Endodermal cell (in vitro differentiated cells): ENCODE data around the gene AKNAD1. TPM values are rescaled to one million over a fixed set of nuclear protein-coding genes. Genes with fewer than 3 reads are reported as not detected.

Experiments
- DNase-seq: peaks from one replicate; pipeline ENCODE4 v3.0.0-alpha.2; 2017
- H3K27ac ChIP-seq: 2 replicates; pipeline ENCODE4 v1.5.1; 2013; ENCODE audit warnings: mild to moderate bottlenecking, low read depth, low read length, moderate library complexity
- H3K27me3 ChIP-seq: 2 replicates; pipeline ENCODE4 v1.6.1; 2013; ENCODE audit warnings: mild to moderate bottlenecking, low read length, moderate library complexity; ENCODE audit not compliant: insufficient read depth, control insufficient read depth, poor library complexity, severe bottlenecking
- H3K36me3 ChIP-seq: 2 replicates; pipeline ENCODE4 v1.7.0; 2013; ENCODE audit warnings: mild to moderate bottlenecking, low read length, moderate library complexity; ENCODE audit not compliant: control insufficient read depth, insufficient read depth
- H3K4me1 ChIP-seq: one replicate; pipeline ENCODE4 v1.7.0; 2013; ENCODE audit warnings: low read length; ENCODE audit not compliant: control insufficient read depth, insufficient read depth
- H3K4me3 ChIP-seq: 2 replicates; pipeline ENCODE4 v1.5.1; 2013; ENCODE audit warnings: mild to moderate bottlenecking, low read length, moderate library complexity
- H3K9ac ChIP-seq: 2 replicates; pipeline ENCODE4 v1.6.1; 2013; ENCODE audit warnings: mild to moderate bottlenecking, low read length, moderate library complexity; ENCODE audit not compliant: poor library complexity, severe bottlenecking; ENCODE audit errors: extremely low read depth
- H3K9me3 ChIP-seq: 2 replicates; pipeline ENCODE4 v1.6.1; 2013; ENCODE audit warnings: mild to moderate bottlenecking, low read length, moderate library complexity; ENCODE audit not compliant: control insufficient read depth
- H3K27ac Mint-ChIP-seq: 2 replicates; pipeline ENCODE4 v1.8.0; 2020; ENCODE audit warnings: mixed read lengths
- H3K27me3 Mint-ChIP-seq: 2 replicates; pipeline ENCODE4 v1.8.0; 2021; ENCODE audit warnings: mild to moderate bottlenecking, mixed read lengths; ENCODE audit not compliant: insufficient read depth
- H3K36me3 Mint-ChIP-seq: 2 replicates; pipeline ENCODE4 v1.8.0; 2020; ENCODE audit warnings: low read depth, mixed read lengths
- H3K4me1 Mint-ChIP-seq: 2 replicates; pipeline ENCODE4 v1.8.0; 2020; ENCODE audit warnings: mixed read lengths
- H3K4me3 Mint-ChIP-seq: 2 replicates; pipeline ENCODE4 v1.8.0; 2020; ENCODE audit warnings: mild to moderate bottlenecking, moderate library complexity, mixed read lengths
- H3K9me3 Mint-ChIP-seq: 2 replicates; pipeline ENCODE4 v1.8.0; 2020; ENCODE audit warnings: mild to moderate bottlenecking, mixed read lengths
- CTCF ChIP-seq: fragments of 200-600 bp; sonication (generic); conservative IDR thresholded peaks from 2 replicates; pipeline ENCODE4 v1.5.0; 2021; ENCODE audit warnings: antibody characterized with exemption, mild to moderate bottlenecking
- WGBS, 2 experiments: methylation state at CpG; one replicate each; pipeline versions ENCODE4 v1.1.5 to v1.1.7; 2013; ENCODE audit warnings: missing lambda C conversion rate in 2 of 2, mixed read lengths in 1 of 2; ENCODE audit not compliant: insufficient coverage in 1 of 2, insufficient read length in 1 of 2; 5-methylcytosine and 5-hydroxymethylcytosine counted together
- total RNA-seq, 2 donors: library from RNA; stranded (reverse); fragmentation: NEBNext Ultra II Directional in 1 of 2; extraction: Animal tissue kit (Norgen Biotek cat#: 25700) in 1 of 2; gene quantifications; 2 replicates in 1 of 2; 3 replicates in 1 of 2; pipeline ENCODE4 v1.2.1, GENCODE V29; 2021

AKNAD1 gene
- total RNA-seq, 2 donors from 2014 or later: 0.20 to 2.0 TPM

GRCh38 chr1:108880850-108881249 lies 24.0 kb upstream of the AKNAD1 start:
- DNase-seq: no peak
- 90 to 100% methylated on average over 1 to 3 of the region's 3 CpGs for WGBS, 2 experiments

GRCh38 chr1:108878678-108879077 lies 21.8 kb upstream of the AKNAD1 start:
- Histone ChIP-seq H3K9me3 (no peaks in the 10 kb centered on the region), H3K4me1 (no peaks in the 10 kb centered on the region), H3K36me3 (peaks cover 17% of the 10 kb centered on the region), H3K9ac (peak overlapping the region; percentile 79), H3K27ac (no peak overlapping the region), H3K4me3 (peak overlapping the region; percentile 99), H3K27me3 (no peaks in the 10 kb centered on the region)
- DNase-seq: no peak
- WGBS, 2 experiments: 92 to 100% methylated on average over 2 to 3 of the region's 3 CpGs
- no peak for TF ChIP-seq CTCF
- H3K4me1 Mint-ChIP-seq: peaks cover 16% of the 10 kb centered on the region
- H3K36me3 Mint-ChIP-seq: peaks cover 3% of the 10 kb centered on the region
- H3K27me3 Mint-ChIP-seq: no peaks in the 10 kb centered on the region
- peak overlapping the region; percentile 94 for H3K4me3 Mint-ChIP-seq
- H3K9me3 Mint-ChIP-seq: no peaks in the 10 kb centered on the region
- no peak overlapping the region for H3K27ac Mint-ChIP-seq

More at GRCh38 chr1:108880850-108881249, 24.0 kb upstream of the AKNAD1 start:
- Mint-ChIP-seq H3K4me3 (no peak overlapping the region), H3K27ac (no peak overlapping the region), H3K36me3 (peaks cover 3% of the 10 kb centered on the region), H3K4me1 (peaks cover 15% of the 10 kb centered on the region), H3K9me3 (no peaks in the 10 kb centered on the region), H3K27me3 (no peaks in the 10 kb centered on the region)
- no peaks in the 10 kb centered on the region for H3K4me1 ChIP-seq
- H3K9ac ChIP-seq: no peak overlapping the region
- H3K27ac ChIP-seq: no peak overlapping the region
- no peaks in the 10 kb centered on the region for H3K27me3 ChIP-seq
- no peaks in the 10 kb centered on the region for H3K9me3 ChIP-seq
- no peak for TF ChIP-seq CTCF
- H3K4me3 ChIP-seq: peak overlapping the region; percentile 99
- peaks cover 31% of the 10 kb centered on the region for H3K36me3 ChIP-seq

- Histone ChIP-seq H3K27me3 (no peaks in the 10 kb centered on the region), H3K9me3 (no peaks in the 10 kb centered on the region), H3K27ac (no peak overlapping the region), H3K4me1 (no peaks in the 10 kb centered on the region), H3K9ac (peak overlapping the region; percentile 79), H3K4me3 (peak overlapping the region; percentile 99), H3K36me3 (peaks cover 14% of the 10 kb centered on the region)
- no peak for DNase-seq
- Mint-ChIP-seq H3K4me1 (peaks cover 19% of the 10 kb centered on the region), H3K9me3 (no peaks in the 10 kb centered on the region), H3K36me3 (peaks cover 3% of the 10 kb centered on the region), H3K27ac (peak overlapping the region; percentile 95), H3K4me3 (peak overlapping the region; percentile 94), H3K27me3 (no peaks in the 10 kb centered on the region)
- 40% methylated on average over 3 of the region's 4 CpGs; no CpG with 5 or more reads in 1 of the 2 experiments for WGBS, 2 experiments
- TF ChIP-seq CTCF: no peak
Measured at GRCh38 chr1:108878160-108878469, 21.2 kb upstream of the AKNAD1 start.
